NCI-H2029 (cell line): ENCODE results near the gene NCOA1.
"Not testable (repeated sequence)": the region's sequence is repeated elsewhere in the genome, so short reads cannot be mapped to it uniquely, and the experiment has no call there.

ENCODE experiments used
- DNase-seq: peaks from one replicate; lab custom pipeline; 2025; lab: John Stamatoyannopoulos, UW

Gene NCOA1

GRCh38 chr2:24507549-24507948 lies 16.5 kb downstream of the NCOA1 start:
- no peak for DNase-seq

DNA sequence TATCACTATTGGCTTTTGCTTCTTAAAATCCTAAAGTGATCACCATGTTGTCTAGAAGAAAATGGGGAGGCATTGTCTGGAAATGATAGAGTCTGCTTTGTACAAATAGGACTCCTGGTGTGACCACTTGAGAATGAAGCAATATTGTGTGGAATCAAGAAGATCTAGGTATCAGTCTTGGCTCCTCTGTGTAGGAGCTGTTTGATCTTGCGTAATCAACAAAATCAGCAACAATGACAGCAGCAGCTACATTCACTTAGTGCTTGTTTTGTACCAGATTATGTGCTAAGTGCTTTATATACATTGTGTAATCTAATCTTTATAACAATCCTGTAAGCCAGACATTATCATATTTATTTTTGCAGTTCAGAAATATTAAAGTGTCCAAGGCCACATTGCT lies 17.8 kb downstream of the NCOA1 start:
- no peak for DNase-seq

GRCh38 chr2:24509425-24509824 lies 18.4 kb downstream of the NCOA1 start:
- DNase-seq: no peak

GRCh38 chr2:24509840-24510239 lies 18.8 kb downstream of the NCOA1 start:
- no peak for DNase-seq

- DNase-seq: no peak
These were observed 19.7 kb downstream of the NCOA1 start for GRCh38 chr2:24510771-24511170.

DNA sequence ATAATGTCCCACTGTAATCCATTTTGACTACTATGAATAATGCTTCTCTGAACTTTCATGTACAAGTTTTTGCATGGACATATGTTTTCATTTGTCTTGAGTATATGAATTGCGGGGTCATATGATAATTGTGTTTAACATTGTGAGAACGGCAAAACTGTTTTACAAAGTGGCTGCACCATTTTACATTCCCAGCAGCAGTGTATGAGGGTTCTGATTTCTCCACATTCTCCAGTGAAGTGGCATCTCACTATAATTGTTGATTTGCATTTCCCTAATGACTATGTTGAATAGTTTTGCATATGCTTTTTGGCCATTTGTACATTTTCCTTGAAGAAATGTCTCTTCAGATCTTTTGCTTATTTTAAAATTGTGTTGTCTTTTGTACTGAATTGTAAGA lies 20.1 kb downstream of the NCOA1 start:
- DNase-seq: no peak

DNA sequence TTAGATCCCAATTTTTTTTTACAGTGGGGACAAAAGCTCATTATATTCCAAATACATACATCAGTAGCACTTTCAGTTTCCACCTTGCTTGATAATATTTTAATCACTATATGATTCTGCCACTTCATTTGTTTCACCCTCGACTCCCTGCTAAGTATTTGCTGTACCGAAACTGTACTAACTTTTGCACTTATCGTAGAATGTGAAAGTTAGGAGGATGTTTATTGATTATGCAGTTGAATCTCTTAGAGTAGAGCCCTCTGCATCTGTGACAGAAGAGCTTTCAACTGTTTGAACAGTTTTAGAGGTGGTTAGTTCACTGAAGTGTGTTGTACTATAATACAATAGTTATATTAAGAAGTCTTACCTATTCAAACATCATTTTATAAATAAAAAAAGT lies 20.8 kb downstream of the NCOA1 start:
- no peak for DNase-seq

GRCh38 chr2:24512404-24512803 lies 21.4 kb downstream of the NCOA1 start:
- DNase-seq: no peak

- DNase-seq: no peak
These were observed 21.8 kb downstream of the NCOA1 start for GRCh38 chr2:24512831-24513230.

GRCh38 chr2:24513281-24514071 lies 22.4 kb downstream of the NCOA1 start:
- no peak for DNase-seq

- no peak for DNase-seq
These were observed 23.8 kb downstream of the NCOA1 start for GRCh38 chr2:24514820-24515219.

DNA sequence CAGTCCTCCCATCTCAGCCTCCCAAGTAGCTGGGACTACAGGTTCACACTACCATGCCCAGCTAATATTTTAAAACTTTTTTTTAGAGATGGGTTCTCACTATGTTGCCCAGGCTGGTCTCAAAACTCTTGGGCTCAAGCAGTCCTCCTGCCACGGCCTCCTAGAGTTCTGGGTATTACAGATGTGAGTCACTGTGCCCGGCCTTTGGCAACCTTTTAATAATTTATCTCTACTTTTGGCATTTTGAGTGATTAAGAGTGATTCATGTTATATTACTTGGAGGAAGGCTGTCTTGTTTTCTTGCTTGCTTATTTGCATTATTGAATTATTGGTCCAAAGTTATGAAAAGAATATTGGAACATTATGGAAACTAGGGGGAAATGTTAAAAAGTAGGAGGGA lies 24.3 kb downstream of the NCOA1 start:
- DNase-seq: no peak

DNA sequence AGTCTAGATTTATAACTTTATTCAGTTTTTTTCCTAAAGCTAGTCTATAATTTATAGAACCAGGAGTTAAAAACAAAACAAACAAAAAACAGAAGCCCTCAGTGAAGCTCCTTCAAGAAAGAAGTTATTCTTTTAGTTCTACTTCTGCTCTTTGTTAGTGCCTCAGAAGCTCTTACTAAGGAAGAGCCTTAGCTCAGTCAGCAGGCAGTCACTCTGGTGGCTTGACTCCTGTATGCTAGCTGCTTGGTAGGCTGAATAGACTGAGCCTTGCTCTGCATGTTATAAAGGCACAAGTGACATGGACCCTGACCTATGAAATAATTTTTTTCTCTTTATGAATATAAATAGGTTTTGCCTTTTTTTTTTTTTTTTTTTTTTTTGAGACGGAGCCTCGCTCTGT lies 24.8 kb downstream of the NCOA1 start:
- no peak for DNase-seq

GRCh38 chr2:24517247-24517646 lies 26.2 kb downstream of the NCOA1 start:
- DNase-seq: no peak

DNA sequence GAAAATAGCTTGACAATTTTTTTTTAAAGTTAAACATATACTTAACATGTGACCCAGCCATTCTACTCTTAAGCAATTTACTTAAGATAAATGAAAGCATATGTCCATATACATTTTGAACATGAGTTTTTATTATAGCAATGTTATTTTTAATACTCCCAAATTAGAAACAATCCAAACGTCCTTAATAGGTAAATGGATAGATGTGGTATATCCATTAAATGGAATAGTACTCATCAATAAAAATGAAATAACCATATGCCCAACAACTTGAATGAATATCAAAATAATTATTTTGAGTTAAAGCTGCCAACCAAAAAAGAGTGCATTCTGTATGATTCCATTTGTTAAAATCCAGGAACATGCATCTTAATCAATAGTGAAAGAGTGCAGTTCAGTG lies 29.1 kb downstream of the NCOA1 start:
- DNase-seq: no peak

DNA sequence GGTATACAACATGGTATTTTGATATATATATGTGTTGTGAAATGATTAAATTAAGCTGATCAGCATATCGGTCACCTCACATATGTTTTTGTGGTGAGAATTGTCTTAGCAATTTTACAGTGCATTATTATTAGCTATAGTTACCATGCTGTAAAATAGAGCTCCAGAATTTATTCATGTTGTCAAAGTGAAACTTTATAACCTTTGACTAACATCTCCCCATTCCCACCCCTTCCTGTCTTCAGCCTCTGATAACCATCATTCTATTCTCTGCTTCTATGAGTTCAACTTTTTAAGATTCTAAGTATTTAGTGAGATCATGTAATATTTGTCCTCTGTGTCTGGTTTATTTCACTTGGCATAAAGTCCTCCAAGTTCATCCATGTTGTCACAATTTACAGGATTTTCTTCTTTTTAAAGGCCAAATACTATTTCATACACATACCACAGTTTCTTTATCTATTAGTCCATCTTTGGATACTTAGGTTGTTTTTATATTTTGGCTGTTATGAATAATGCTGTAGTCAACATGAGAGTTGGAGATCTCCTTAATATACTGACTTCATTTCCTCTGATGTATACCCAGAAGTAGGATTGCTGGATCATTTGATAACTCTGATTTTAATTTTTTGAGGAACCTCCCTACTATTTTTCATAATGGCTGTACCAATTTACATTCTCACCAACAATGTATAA lies 30.3 kb downstream of the NCOA1 start:
- no peak for DNase-seq

DNA sequence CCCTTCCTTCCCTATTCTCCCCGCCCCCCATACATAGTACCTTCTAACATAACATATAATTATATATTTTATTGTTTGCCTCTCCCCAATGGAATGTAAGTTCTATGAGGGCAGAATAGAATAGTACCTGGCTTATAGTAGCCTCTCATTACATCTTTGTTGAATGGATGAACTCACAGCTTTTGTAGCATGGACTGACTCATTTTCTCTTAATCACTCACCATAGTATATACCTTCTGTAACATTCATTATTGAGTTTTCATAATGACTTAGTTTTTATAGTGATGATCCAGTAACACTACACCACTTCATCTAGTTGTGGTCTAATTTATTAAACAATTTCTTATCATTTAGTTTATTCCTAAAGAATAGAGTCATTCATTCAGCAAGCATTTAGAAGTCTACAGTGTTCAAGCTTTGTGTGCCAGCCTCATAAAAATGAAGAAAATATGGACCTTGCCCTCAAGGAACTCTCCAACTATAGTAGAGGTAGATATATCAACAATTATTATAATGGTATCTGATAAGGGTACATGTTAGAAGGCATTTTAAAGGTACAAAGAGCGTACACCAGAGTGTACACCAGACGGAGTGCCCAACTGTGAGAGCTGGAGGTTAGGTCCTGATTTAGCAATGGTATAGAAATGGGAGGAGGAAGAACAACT lies 31.1 kb downstream of the NCOA1 start:
- DNase-seq: no peak

- no peak for DNase-seq
These were observed 36.5 kb downstream of the NCOA1 start for GRCh38 chr2:24527536-24527935.

DNA sequence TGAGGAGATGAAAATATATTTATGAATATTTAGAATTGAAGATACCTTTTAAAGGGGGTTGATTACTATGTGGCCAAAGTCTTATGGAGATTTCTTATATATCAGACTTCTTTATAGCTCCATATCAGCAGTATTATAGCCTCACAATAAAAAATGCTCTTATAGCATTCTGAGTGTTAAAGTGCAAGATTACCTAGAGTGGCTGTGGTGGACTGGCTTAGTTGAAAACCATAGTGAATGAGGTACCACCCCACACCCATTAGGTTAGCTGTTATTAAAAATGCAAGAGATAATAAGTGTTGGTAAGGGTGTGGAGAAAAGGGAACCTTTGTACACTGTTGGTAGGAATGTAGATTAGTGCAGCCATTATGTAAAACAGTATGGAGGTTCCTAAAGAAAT lies 39.7 kb downstream of the NCOA1 start:
- no peak for DNase-seq

DNA sequence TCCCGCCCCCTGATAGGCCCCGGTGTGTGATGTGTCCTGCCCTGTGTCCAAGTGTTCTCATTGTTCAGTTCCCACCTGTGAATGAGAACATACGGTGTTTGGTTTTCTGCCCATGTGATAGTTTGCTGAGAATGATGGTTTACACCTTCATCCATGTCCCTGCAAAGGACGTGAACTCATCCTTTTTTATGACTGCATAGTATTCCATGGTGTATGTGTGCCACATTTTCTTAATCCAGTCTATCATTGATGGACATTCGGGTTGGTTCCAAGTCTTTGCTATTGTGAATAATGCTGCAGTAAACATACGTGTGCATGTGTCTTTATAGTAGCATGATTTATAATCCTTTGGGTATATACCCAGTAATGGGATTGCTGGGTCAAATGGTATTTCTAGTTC lies 40.6 kb downstream of the NCOA1 start:
- not testable (repeated sequence) for DNase-seq

- DNase-seq: not testable (repeated sequence)
These were observed 41.0 kb downstream of the NCOA1 start for GRCh38 chr2:24532057-24532456.

DNA sequence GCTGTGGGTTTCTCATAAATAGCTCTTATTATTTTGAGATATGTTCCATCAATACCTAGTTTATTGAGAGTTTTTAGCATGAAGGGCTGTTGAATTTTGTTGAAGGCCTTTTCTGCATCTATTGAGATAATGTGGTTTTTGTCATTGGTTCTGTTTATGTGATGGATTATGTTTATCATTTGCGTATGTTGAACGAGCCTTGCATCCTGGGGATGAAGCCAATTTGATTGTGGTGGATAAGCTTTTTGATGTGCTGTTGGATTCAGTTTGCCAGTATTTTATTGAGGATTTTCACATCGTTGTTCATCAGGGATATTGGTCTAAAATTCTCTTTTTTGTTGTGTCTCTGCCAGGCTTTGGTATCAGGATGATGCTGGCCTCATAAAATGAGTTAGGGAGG lies 42.5 kb downstream of the NCOA1 start:
- DNase-seq: not testable (repeated sequence)

DNA sequence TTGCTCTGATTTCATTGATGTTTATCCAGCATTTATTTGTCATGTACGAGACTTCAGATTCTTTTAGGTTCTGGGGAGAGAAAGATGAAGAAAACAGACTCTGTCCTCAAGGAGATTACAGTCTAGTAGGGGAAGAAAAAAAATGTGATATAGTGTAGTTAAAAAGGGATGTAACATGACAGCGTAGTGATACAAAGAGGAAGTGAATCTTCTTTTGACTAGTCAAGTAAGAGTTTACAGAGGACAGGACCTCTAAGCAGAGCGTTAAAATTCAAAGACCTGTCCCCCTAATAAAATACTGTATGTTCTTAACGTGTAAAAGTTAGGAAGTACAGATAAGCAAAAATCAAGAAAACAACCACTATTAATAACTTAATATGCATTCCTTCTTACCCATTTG lies 47.7 kb downstream of the NCOA1 start:
- no peak for DNase-seq
